HFFc6 (cell line): ENCODE data around the gene NFATC4. TPM values are rescaled to one million over a fixed set of nuclear protein-coding genes. Genes with fewer than 3 reads are reported as not detected.

Source experiments
- DNase-seq: peaks from one replicate; pipeline ENCODE4 v3.0.0-alpha.2; 2018
- H3K27ac Mint-ChIP-seq: 2 replicates; pipeline ENCODE4 v1.8.0; 2020; ENCODE audit warnings: mild to moderate bottlenecking, mixed read lengths
- H3K27me3 Mint-ChIP-seq: 2 replicates; pipeline ENCODE4 v1.8.0; 2021; ENCODE audit warnings: mild to moderate bottlenecking, moderate library complexity, mixed read lengths; ENCODE audit not compliant: insufficient read depth
- H3K36me3 Mint-ChIP-seq: 2 replicates; pipeline ENCODE4 v1.8.0; 2021; ENCODE audit warnings: low read depth, mixed read lengths
- H3K4me1 Mint-ChIP-seq: 2 replicates; pipeline ENCODE4 v1.8.0; 2020; ENCODE audit warnings: low read depth, mixed read lengths
- H3K4me3 Mint-ChIP-seq: 2 replicates; pipeline ENCODE4 v1.8.0; 2020; ENCODE audit warnings: mild to moderate bottlenecking, moderate library complexity, mixed read lengths
- H3K9me3 Mint-ChIP-seq: 2 replicates; pipeline ENCODE4 v1.8.0; 2020; ENCODE audit warnings: mild to moderate bottlenecking, mixed read lengths
- total RNA-seq, 6 experiments: library from RNA; stranded (reverse); fragmentation: NEBNext Ultra II Directional; extraction: Animal tissue kit (Norgen Biotek cat#: 25700); gene quantifications; 2 replicates in 1 of 6; 3 replicates in 5 of 6; pipeline ENCODE4 v1.2.3, GENCODE V29; 2021
- TF ChIP-seq, protein P1 (sequence below): fragments of 200-600 bp; sonication (generic); IDR thresholded peaks from 2 replicates; pipeline ENCODE4 v1.5.0; 2021; ENCODE audit warnings: antibody characterized with exemption, mild to moderate bottlenecking

NFATC4 gene
- total RNA-seq, 6 experiments from 2014 or later: 73.4 to 81.9 (median 77.2) TPM

DNA sequence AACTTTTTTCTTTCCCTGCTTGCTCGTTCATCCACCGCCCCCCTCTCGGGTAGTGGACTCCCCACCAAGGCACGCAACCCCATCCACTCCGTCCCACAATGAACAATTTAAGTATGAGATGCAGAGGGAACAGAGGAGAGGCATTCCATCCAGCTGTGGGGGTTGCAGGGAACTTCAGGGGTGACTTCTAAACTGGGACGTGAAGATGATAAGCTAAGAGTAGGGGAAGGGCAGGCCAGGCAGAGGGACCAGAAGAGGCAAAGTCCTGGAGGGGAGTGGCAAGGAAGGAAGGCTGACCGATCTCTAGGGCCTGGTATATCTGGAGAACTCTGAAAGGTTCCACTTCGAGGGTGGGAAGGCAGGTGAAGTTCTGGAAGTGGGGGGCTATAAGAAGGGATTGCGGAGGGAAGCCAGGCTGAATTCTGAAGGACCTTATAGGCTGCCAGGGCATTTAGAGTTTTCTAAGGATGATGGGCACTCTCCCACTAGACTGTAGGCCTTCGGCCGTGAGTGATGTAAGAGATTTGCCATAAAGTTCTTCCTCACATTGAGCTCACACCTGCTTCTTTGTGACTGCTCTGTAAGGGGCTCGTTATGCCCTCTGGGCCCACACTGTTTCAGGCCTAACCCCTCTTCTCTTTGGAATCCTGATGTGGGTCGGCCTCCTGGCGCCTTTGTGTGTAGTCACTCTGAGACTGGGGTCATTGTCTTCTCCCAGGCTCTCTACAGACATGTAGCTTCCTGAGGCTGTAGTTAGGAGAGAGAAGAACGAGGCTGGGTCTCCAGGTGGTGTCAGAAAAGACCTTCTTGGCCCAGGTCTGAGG is 12.1 kb downstream of the NFATC4 start:
- H3K9me3 Mint-ChIP-seq: no peaks in the 10 kb centered on the region
- TF ChIP-seq, protein P1, sequence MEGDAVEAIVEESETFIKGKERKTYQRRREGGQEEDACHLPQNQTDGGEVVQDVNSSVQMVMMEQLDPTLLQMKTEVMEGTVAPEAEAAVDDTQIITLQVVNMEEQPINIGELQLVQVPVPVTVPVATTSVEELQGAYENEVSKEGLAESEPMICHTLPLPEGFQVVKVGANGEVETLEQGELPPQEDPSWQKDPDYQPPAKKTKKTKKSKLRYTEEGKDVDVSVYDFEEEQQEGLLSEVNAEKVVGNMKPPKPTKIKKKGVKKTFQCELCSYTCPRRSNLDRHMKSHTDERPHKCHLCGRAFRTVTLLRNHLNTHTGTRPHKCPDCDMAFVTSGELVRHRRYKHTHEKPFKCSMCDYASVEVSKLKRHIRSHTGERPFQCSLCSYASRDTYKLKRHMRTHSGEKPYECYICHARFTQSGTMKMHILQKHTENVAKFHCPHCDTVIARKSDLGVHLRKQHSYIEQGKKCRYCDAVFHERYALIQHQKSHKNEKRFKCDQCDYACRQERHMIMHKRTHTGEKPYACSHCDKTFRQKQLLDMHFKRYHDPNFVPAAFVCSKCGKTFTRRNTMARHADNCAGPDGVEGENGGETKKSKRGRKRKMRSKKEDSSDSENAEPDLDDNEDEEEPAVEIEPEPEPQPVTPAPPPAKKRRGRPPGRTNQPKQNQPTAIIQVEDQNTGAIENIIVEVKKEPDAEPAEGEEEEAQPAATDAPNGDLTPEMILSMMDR: no peak
- H3K27ac Mint-ChIP-seq: no peak overlapping the region
- peaks cover 12% of the 10 kb centered on the region; the same call in 1 of the 2 replicates for H3K4me1 Mint-ChIP-seq
- peaks cover 2% of the 10 kb centered on the region for H3K27me3 Mint-ChIP-seq
- H3K4me3 Mint-ChIP-seq: no peak overlapping the region
- peaks cover 7% of the 10 kb centered on the region for H3K36me3 Mint-ChIP-seq
- no peak for DNase-seq

DNA sequence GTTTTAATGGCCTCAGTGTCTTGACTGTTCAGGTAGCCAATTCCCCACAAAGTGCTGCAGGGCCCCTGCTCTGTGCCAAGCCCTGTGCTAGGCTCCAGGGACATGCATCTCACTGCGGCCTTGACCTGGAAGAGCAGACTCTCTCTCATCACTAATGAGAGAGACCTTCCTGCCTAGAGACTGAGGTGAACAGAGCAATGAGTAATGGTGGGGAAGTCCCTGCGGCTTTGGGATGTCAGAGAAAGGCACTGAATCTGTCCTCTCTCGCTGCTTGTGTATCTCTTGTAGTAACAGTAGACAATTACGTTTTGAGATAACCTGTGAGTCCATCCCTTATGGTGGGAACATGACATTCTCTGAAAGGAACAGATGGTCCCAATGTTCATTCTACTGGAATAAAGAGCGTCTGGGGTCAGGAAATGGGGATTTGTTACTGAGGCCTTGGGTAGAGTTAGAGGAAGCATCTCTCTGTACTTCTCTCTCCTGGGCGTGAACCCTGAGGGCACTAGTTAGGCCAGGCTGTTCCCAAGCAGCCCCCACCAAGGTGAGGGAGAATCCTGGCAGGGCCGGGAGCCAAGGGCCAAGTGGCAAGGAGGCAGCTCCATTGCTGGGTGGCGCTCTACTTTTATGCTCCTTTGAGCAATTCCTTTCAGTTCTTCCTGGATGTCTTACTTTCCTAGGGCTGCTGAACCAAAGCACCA is 13.5 kb downstream of the NFATC4 start:
- H3K4me1 Mint-ChIP-seq: peaks cover 12% of the 10 kb centered on the region; the same call in 1 of the 2 replicates
- H3K36me3 Mint-ChIP-seq: peaks cover 7% of the 10 kb centered on the region
- DNase-seq: no peak
- H3K9me3 Mint-ChIP-seq: no peaks in the 10 kb centered on the region
- no peak overlapping the region for H3K4me3 Mint-ChIP-seq
- no peak overlapping the region for H3K27ac Mint-ChIP-seq
- H3K27me3 Mint-ChIP-seq: peaks cover 2% of the 10 kb centered on the region
- TF ChIP-seq, protein P1: no peak

DNA sequence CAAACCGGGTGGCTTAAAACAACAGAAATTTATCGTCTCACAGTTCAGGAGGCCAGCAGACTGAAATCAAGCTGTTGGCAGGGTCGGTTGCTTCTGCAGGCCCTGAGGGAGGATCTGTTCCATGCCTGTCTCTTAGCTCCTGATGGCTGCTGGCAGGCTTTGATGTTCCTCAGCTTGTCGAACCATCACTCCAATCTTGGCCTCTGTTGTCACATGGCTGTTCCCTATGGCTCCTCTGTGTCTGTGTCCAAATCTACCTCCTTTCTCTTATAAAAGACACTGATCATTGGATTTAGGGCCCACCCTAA is 14.0 kb downstream of the NFATC4 start:
- Mint-ChIP-seq H3K36me3 (peaks cover 3% of the 10 kb centered on the region), H3K9me3 (no peaks in the 10 kb centered on the region), H3K27ac (no peak overlapping the region), H3K4me1 (peaks cover 10% of the 10 kb centered on the region; the same call in 1 of the 2 replicates), H3K4me3 (no peak overlapping the region), H3K27me3 (peaks cover 7% of the 10 kb centered on the region)
- TF ChIP-seq, protein P1: no peak
- DNase-seq: no peak

DNA sequence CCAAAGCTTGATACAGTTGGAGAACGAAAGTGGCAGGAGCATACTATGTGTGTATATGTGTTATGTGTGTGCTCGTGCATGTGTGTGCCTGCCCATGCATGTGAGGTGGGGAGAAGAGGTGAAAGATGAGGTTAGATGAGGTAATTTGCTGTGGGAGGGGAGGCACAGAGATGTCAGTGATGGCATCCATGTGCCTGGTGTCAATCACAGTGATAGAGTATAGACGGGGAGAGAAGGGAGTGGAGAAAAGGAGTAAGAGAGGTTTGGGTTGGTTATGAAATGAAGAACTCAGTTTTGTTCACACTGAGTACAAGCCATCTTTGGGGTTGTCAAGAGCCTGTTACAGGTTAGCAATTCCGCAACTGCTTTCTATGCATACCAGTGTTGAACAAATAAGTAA is 16.2 kb downstream of the NFATC4 start:
- no peak overlapping the region for H3K27ac Mint-ChIP-seq
- DNase-seq: no peak
- H3K36me3 Mint-ChIP-seq: no peaks in the 10 kb centered on the region
- H3K27me3 Mint-ChIP-seq: peaks cover 5% of the 10 kb centered on the region
- H3K9me3 Mint-ChIP-seq: no peaks in the 10 kb centered on the region
- peaks cover 11% of the 10 kb centered on the region for H3K4me1 Mint-ChIP-seq
- TF ChIP-seq, protein P1: no peak
- no peak overlapping the region for H3K4me3 Mint-ChIP-seq

DNA sequence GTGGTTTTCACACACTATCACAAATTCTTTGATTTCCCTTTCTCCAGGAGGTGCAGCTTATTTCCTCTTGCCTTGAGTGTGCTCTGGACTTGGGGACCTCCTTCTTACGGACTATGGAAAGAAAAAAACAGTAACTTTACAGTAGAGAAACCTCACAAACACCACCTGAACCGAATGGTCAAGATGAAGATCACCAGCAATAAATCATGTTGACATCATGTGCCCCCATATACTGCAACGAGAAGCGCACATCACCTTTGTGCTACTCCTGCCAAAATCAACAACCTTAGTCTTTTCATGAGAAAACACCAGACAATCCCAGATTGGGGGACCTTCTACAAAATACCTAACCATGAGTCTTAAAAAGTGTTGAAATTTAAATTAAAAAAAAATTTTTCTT is 17.5 kb downstream of the NFATC4 start:
- Mint-ChIP-seq H3K27ac (no peak overlapping the region), H3K4me1 (peaks cover 15% of the 10 kb centered on the region), H3K9me3 (no peaks in the 10 kb centered on the region), H3K36me3 (no peaks in the 10 kb centered on the region), H3K4me3 (no peak overlapping the region), H3K27me3 (peaks cover 8% of the 10 kb centered on the region)
- TF ChIP-seq, protein P1: no peak
- DNase-seq: no peak
